GM20431 (cell line): Measurements from ENCODE around the gene GALNTL6.
"Not testable (repeated sequence)": the region's sequence is repeated elsewhere in the genome, so short reads cannot be mapped to it uniquely, and the experiment has no call there.

Experiments used
- in situ Hi-C: fragments of 300-500 bp; cut with MseI, MboI; formaldehyde crosslinking; loops from one replicate; pipeline ENCODE4 v1.15.0; 2020; ENCODE audit warnings: low sequenced_read_pairs; ENCODE audit not compliant: unreplicated experiment

Gene GALNTL6

DNA sequence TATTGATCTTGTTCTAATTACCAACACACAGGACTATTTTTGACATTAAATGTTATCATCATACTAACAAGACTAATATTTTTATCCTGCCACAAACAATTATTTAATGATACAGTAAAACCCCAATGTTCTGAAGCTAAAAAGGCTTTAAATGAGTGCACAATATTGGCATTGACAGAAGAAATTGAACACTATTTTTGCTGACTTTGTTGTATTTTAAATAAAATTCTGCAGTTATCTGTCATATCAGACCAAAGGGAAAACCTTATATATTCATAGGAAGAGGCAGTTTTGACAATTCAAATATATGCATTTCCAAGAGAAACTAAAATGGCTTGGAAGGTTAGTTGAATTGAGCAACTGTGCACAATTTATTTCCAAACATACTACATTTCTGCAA is 957.6 kb downstream of the GALNTL6 start:
- in situ Hi-C loops, result no loop called here

DNA sequence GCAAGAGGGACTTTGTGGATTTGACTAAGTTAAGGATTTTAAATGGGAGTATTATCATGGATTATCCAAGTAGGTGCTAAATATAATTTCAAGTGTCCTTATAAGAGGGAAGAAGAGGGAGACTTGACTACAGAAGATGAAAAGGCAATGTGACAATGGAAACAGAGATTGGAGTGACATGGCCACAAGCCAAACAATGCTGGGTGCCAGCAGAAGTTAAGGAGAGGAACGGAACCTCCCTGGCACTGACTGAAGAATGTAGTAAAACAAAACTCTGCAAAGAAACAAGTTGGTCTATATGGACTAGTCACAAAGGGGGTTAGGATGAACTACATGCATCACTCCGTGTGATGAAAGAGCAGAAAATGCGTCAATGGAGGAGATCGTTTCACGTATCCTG is 959.6 kb downstream of the GALNTL6 start:
- in situ Hi-C loops, result no loop called here

DNA sequence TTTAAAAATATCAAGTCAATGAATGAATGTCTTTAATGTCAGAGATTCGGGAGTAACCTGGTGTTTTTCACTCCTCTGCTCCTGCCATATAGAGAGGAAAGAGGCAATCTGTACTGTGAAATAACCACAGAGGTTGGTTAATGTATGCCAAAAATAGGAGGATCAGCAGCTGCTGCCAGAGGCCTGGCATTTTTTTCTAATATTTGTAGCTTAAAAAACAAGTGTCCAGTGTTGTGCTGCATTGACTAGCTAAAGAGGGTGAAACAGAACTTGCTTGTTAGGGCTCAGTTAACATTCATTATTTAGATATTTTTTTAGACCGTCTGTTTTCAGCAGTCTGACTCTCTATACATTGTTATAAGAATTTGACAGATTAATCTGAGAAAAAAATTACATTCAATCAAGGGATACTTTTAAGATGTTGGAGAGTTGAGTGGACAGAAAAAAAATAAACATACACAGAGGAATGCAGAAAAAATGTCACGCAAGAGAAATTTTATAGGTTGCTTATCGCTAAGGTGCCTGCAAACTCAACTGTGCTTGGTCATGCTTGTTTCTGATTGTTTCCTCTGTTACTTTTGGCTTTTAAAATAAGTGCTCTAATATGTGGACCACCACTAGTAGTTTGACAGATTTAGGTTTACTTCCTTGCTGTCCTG is 963.1 kb downstream of the GALNTL6 start:
- in situ Hi-C loops, result no loop called here

DNA sequence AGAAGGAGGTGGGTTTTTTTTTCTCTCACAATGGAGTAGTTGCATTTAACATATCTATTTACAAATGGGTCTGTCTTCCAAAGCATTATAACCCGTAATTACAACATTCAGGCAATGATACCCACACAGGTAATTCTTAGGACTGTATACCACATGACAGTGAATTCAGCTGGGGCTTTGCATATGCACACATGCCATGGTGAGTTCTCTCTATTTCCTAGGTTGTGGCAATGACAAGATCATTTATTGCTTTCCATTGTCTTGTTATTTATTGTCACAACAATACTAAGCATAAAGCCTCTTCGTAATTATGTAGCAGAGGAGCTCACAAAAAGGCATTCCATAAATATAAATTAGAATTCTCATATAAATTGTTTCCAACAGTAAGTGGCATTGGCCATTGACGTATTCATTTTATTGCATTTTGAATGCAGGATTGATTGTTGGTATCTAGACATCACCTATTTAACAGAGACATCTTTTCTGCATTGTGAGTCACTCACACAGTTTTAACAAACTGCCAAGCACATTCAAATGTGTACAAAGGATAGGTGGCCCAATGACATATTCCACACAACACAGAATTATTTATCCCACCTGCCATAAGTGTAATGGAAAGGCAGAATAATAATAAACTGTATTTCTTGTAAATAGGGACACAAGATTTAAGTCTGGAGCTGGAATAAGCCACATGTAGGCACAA is 964.7 kb downstream of the GALNTL6 start:
- in situ Hi-C loops, result no loop called here

DNA sequence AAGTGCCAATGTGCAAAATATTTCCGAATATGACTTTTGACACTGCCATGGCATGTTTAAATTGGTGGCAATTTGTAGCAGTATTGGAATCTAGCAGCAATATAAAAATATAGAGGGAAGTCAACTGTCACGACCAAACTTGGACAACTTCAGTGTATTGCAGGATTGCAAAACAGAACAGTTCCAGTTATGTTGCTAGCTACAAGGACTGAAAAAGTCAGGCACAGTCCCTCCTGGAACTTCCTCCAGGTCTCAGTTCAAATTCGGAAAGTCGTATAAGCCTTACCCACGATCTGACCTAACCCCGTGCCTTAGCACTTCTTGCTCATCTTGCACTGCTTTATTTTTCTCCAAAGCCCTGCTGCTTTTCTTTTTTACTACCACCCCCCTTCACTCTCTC is 965.4 kb downstream of the GALNTL6 start:
- in situ Hi-C loops, result no loop called here

DNA sequence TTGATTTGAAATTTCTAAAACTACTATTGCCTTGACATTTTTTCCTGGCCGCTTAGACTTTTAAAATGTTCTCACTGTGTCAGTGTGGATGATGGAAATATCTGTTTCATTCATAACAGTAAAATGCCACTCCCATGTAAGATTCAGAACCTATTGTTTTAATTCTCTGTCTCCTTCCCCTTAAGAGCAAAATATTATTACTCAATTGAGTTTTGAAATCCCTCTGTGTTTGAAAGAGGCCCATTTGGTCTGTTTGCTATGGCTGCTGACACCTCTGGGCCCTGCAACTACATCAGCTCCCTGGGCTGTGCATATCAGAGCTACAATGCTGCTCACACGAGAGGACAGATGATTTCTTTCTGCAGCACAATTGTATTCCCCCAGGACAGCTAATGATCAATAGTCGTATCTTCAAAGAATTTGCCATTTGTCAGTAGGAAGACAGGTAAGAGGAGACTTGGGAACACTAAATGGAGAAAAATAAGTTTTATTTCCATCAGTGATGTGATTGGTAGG is 967.4 kb downstream of the GALNTL6 start:
- in situ Hi-C loops, result no loop called here

DNA sequence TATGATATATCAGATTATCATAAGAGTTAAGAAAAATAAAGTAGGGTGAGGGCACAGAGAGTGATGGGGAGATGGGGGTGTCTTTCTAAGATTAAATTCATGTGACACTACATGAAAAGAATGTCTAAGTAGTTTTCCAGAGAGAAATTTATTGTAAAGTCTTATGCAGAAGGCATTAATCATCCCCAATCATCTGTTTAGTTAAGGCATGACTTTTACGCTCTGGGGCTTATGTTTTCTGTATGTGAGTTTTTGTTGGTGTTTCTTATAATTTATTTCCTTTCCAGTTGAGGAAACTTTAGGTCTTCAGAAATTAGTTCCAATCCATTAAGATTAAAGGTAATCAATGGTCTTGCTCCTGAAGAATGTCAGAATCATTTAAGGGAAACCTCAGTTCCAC is 972.4 kb downstream of the GALNTL6 start:
- in situ Hi-C loops, result no loop called here

DNA sequence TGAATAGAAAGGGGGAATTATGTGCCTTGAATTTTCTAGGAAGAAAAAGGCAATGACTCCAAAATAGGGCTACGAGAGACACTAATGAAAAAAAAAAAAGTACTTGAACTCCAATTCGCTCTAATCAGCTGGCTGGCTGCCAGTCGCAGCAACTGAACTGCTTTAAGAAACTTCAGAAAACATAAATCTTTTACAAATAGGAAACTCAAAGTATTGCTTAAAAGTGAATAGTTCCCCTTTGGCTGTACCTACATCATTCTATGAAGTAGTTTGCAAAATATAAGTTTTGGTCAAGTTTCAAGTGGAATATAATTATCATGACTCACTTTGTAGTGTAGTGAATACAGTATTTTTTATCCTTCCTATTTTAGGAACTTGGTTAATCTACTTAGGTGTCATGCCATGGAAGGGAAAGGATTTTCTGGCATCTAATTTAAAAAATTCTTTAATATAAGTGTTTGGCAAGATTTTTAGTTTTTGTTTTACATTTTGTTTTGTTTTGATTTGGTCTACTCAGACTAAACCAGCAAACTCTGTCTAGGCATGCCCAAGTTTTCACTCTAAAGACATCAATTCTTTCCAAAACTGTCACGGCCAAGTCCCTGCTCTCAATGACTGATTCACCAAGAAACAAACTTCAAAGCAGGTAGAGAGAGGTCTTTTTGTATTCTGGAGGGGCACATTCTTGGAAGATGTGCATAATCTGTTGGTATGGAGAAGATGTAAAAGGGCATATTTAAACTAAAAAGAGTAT is 973.0 kb downstream of the GALNTL6 start:
- in situ Hi-C loops, result no loop called here

DNA sequence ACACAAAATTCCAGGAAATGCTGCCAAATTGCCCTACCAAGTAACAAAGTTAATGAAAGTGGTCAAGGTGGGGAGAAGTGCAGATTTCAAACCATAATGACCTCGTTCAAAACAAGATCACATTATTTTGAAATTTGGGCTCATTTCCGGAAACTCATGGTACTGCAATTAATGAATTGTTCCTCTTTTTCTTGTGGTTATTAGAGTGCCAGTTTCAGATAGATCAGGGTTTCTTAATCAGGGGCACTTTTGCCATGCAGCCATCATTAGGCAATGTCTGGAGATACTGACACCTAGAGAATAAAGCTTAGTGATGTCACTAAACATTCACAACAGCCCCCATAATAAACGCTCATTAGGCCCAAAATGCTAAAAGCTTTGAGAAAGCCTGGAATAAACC is 973.9 kb downstream of the GALNTL6 start:
- in situ Hi-C loops, result no loop called here

DNA sequence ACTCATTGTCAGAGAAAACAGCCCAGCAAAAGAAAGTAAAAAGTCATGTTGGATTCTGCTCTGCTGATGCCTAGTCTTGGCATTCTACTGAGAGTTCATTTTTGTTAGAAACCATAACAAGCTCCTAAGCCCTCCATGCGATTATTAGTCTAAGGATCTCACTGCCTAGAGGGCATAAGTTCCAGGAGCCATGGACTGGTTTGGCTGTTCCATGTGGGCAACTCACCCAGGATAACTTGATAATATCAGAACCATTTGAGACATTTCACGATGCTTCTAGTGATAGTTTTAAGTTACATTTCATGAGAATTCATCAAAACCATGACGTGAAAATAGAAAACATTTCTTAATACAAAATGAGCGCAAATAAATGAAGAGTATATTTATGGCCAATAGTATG is 978.6 kb downstream of the GALNTL6 start:
- in situ Hi-C loops, result no loop called here

DNA sequence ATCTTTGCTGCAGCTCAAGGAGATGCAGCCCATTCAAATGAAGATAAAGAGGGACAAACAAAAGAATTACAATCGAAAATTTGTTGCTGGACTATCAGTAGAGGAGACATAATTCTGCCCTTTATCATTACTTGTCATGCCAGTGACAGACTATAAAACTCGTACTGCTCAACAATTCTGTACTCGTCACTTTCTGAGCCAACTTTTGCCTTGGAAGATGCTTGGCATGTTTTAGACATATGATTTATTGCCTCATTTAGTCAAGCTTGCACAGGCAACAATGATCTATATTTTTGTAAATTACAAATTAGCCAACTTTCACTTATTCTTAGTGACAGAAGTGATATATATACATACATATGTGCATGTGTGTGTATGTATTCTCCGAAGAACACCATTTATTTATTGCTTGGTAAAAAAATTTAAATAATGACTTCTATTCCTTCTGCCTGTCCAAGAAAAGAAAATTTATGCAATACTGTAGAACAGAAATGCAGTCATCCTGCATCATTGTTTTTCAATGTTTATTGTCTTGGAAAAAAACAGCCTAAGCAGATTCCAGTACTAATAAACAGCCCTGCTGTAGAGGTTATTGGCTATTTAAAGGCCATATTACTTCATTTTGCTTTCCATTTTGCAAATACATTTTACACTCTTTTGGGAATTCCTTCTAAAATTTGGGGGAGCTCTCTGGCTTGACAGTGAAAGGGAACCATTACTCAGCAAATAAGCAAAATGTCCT is 980.5 kb downstream of the GALNTL6 start:
- in situ Hi-C loops, result no loop called here

DNA sequence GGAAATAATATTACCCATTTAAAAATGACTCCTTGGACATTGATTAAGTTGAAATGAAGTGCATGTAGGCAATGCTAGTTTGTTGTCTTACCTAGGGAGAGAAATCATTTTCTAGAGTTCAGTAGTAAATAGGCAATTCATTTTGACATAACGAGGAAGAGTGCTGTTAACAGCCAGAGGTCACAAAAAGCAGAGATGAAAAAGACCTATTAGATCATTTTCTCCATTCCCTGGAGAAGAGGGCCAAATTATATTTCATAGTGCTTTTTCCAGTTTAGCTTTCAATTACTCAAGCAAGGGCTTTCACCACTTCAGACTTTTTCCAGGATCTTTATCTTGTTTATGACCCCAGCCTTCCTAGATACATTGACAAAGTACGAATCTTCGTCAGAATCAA is 981.1 kb downstream of the GALNTL6 start:
- in situ Hi-C loops, result no loop called here

DNA sequence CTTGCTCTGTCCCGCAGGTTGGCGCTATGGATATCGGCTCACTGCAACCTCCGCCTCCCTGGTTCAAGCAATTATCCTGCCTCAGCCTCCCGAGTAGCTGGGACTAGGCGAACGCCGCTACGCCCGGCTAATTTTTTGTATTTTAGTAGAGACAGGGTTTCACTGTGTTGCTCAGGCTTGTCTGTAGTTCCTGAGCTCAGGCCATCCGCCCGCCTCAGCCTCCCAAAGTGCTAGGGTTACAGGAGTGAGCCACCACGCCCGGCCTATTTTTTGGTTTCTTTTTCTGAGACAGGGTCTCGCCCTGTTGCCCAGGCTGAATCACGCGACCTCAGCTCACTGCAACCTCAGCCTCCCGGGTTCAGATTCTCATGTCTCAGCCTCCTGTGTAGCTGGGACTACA is 984.1 kb downstream of the GALNTL6 start:
- in situ Hi-C loops, result not testable (repeated sequence)

DNA sequence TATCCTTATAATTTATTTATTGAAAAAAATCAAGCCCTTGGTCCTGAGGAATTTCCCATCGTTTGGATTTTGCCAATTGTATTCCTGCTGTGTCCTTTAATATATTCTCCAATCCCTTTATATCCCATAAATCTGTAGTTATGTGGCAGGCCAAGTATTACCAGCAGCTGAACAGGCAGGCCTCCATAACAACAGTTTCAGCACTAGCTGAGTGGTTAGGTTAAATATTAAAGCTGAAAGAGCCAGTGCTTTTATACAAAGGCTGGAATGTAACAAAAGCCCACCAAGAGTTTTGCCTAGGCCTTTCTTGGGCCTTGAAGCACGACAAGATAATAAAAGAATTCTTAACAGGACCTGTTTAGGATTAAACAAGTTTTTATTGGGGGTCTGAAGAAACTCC is 988.8 kb downstream of the GALNTL6 start:
- in situ Hi-C loops, result no loop called here

DNA sequence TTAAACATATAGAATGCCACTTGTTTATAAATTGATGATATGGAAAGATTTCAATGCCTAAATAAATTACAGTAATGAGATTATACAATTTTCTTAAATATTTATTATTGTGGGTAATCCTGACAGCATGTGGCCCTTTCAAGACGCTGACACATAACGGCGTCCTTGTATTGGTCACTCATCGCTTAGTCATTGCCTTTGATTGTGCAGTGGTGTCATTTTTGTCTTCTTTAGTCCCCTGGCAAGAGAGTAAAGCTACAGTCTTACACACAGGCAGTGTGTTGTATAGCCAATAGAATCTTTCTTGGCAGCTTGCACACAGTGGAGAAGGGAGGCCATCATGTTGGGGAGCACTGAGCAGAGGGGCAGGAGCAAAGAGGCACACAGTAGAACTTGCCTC is 993.6 kb downstream of the GALNTL6 start:
- in situ Hi-C loops, result no loop called here

DNA sequence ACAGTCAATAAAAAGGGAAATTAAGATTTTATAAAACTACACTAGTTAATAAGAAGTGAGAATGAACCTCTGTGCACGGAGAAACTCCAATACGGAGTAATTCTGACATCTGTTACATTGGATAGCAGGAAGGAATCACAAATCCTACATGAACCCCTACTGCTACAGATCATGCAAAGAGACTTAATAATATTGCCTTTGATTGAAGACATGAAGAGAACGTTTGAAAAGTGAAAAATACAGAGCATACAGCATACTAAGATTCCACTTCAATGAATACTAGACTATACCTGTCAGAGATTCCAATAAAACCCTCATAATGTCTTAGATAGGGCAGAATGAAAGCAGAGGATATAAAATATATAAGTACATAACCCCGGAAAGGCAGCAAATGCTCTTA is 995.0 kb downstream of the GALNTL6 start:
- in situ Hi-C loops, result no loop called here

DNA sequence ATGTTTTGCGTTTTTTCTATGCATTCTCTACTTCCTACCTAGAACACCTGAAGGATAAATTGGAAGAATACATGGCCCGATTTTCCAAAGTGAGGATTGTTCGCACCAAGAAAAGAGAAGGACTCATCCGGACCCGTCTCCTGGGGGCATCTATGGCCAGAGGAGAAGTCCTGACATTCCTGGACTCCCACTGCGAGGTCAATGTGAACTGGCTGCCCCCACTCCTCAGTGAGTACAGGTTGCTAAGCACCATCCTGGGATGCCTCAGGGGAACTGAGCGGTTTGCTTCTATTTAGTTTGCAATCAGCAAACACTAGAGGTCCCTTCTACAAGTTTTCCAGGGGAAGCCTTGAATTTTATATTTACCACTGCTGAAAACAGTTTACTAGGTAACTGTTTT is 996.1 kb downstream of the GALNTL6 start:
- in situ Hi-C loops, result no loop called here

DNA sequence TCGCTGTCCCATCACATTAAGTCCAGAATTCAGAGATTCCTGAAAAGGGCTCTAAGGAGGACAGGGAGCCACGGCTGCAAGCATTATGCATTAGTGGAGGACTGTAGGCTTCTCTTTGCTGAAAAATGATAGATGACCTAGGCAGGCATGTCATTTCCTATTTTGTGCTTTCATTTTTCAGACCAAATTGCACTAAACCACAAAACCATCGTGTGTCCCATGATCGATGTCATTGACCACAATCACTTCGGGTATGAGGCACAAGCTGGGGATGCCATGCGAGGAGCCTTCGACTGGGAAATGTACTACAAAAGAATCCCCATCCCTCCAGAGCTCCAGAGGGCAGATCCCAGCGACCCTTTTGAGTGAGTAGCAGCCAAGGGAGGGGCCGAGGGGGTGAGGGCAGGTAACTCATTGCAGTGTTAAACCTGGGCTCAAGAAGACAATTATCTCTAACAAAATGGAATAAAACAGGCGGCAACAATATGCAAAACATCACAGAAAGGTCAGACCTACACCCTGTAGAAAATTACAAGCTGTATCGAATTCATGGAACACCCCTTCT is 1000.2 kb downstream of the GALNTL6 start:
- in situ Hi-C loops, result no loop called here

DNA sequence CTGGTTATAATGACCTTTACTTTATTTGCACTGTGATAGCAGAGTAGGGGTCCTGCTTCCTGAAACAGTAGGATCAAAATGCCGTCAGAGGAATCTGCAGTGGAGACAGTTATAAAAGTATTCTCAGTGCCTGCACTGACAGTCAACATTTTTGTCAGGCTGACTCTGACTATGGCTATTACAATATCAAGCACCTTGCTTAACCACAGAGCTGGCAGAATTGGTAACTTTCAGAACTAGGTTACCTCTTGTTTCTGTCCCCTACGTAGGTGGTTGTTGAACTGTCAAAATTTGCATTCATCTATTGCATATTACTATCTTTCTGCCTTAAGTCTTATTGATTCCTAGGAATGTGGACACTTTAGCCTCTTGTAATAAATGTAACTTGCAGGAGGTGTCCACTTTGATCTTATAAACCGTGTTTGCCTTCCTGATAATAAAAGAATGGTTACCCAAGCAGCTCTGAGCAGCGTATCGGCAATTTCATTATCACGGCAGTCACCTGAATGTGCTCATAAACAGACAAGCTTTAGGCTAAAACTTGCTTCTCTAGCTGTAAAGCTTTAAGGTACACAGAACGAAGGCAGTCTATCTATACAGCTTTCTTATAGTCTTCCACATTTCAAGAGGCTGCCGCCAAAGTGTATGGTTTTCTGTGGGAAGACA is 1002.4 kb downstream of the GALNTL6 start:
- in situ Hi-C loops, result no loop called here

DNA sequence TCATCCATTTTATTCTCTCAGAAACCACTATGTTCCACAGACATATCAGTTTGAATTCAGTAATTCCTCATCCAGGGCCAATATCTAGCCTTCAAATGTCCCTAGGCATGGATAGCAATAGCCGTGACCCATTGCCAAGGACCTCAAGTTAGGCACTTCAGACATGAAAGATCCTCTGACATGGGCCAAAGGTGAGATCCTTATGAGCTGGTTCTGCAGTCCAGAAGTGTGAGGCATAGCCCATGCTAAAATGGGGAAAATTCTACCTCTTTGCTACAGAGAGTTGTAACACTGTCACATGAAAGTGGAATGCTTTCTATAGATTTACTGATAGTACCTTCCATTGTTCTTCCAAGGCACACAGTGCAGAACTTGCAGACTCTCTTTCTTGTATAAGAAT is 1005.7 kb downstream of the GALNTL6 start:
- in situ Hi-C loops, result no loop called here
